HepG2 (cell line): ENCODE data around the gene RING1. TPM values are rescaled to one million over a fixed set of nuclear protein-coding genes. Genes with fewer than 3 reads are reported as not detected.

ENCODE experiments used
- BATF2 ChIP-seq: sonication (generic); formaldehyde crosslinking; IDR thresholded peaks from 2 replicates; pipeline ENCODE4 v1.8.0; 2022; ENCODE audit warnings: mild to moderate bottlenecking, missing genetic modification reagents, moderate library complexity
- HDAC2 ChIP-seq: sonication (generic); formaldehyde crosslinking; IDR thresholded peaks from 2 replicates; pipeline ENCODE4 v1.4.0; 2020; ENCODE audit warnings: missing genetic modification reagents
- HNF1B ChIP-seq: sonication (generic); formaldehyde crosslinking; IDR thresholded peaks from 2 replicates; pipeline ENCODE4 v1.5.1; 2020; ENCODE audit warnings: mild to moderate bottlenecking, moderate library complexity, missing genetic modification reagents
- HNRNPH1 ChIP-seq: fragments of 200-400 bp; formaldehyde crosslinking; optimal IDR thresholded peaks from 2 replicates; pipeline ENCODE3; 2017; ENCODE audit warnings: mild to moderate bottlenecking, low read depth, low read length
- HOMEZ ChIP-seq: IDR thresholded peaks from 2 replicates; pipeline ENCODE4 v1.6.1; 2016; ENCODE audit warnings: low read depth
- HOXA3 ChIP-seq: sonication (generic); formaldehyde crosslinking; IDR thresholded peaks from 2 replicates; pipeline ENCODE4 v1.5.0; 2020; ENCODE audit warnings: missing genetic modification reagents
- IKZF4 ChIP-seq: sonication (generic); formaldehyde crosslinking; IDR thresholded peaks from 2 replicates; pipeline ENCODE4 v1.5.1; 2020; ENCODE audit warnings: borderline replicate concordance, mild to moderate bottlenecking, low read depth, missing genetic modification reagents; ENCODE audit errors: not compliant biosample characterization
- MEF2D ChIP-seq: sonication (generic); formaldehyde crosslinking; IDR thresholded peaks from 2 replicates; pipeline ENCODE4 v1.5.1; 2020; ENCODE audit warnings: mild to moderate bottlenecking, missing genetic modification reagents
- RFX3 ChIP-seq: IDR thresholded peaks from 2 replicates; pipeline ENCODE4 v1.6.1; 2016; ENCODE audit warnings: missing biosample characterization, missing genetic modification reagents
- RXRA ChIP-seq: sonication (generic); formaldehyde crosslinking; IDR thresholded peaks from 2 replicates; pipeline ENCODE4 v1.5.1; 2020; ENCODE audit warnings: missing genetic modification reagents
- SIN3B ChIP-seq: fragments of 150-350 bp; IDR thresholded peaks from 2 replicates; pipeline ENCODE4 v1.6.1; 2014; ENCODE audit warnings: low read length
- SMC3 ChIP-seq: IDR thresholded peaks from 2 replicates; pipeline ENCODE4 v1.6.1; 2011; ENCODE audit warnings: low read length, improper control_type of control experiment
- YEATS4 ChIP-seq: sonication (generic); formaldehyde crosslinking; IDR thresholded peaks from 2 replicates; pipeline ENCODE4 v1.4.0; 2020; ENCODE audit warnings: missing genetic modification reagents, borderline replicate concordance
- ZBTB20 ChIP-seq: sonication (generic); formaldehyde crosslinking; IDR thresholded peaks from 2 replicates; pipeline ENCODE4 v1.8.1; 2023; ENCODE audit warnings: missing genetic modification reagents, low read depth, mild to moderate bottlenecking, borderline replicate concordance
- ZNF205 ChIP-seq: IDR thresholded peaks from 2 replicates; pipeline ENCODE4 v1.6.1; 2018; ENCODE audit warnings: missing biosample characterization, missing genetic modification reagents
- ZNF276 ChIP-seq: sonication (generic); formaldehyde crosslinking; IDR thresholded peaks from 2 replicates; pipeline ENCODE4 v1.4.0; 2020; ENCODE audit warnings: mild to moderate bottlenecking, low read depth, missing genetic modification reagents
- ZNF350 ChIP-seq: sonication (generic); formaldehyde crosslinking; IDR thresholded peaks from 2 replicates; pipeline ENCODE4 v1.4.0; 2020; ENCODE audit warnings: mild to moderate bottlenecking, low read depth, missing genetic modification reagents, borderline replicate concordance
- ZNF484 ChIP-seq: sonication (generic); formaldehyde crosslinking; IDR thresholded peaks from 2 replicates; pipeline ENCODE4 v1.5.1; 2020; ENCODE audit warnings: mild to moderate bottlenecking, low read depth, missing genetic modification reagents, borderline replicate concordance
- ZNF598 ChIP-seq: sonication (generic); formaldehyde crosslinking; IDR thresholded peaks from 2 replicates; pipeline ENCODE4 v1.5.1; 2020; ENCODE audit warnings: mild to moderate bottlenecking, missing genetic modification reagents, borderline replicate concordance
- ZSCAN5A ChIP-seq: sonication (generic); formaldehyde crosslinking; IDR thresholded peaks from 2 replicates; pipeline ENCODE4 v1.8.0; 2022; ENCODE audit warnings: mild to moderate bottlenecking, missing genetic modification reagents, borderline replicate concordance
- polyA plus RNA-seq, 8 experiments: library from polyadenylated mRNA; depleted of rRNA in 3 of 8; stranded (reverse) in 7 of 8; unstranded in 1 of 8; fragments of >200 nt; fragmentation: Illumina TruSeq in 4 of 8; extraction: Trizol in 4 of 8; gene quantifications; 2 replicates each; pipeline versions ENCODE4 v1.2.1 to v1.2.3, GENCODE V29; 2011 to 2016; ENCODE audit warnings: low read depth in 4 of 8, missing spikeins in 1 of 8, mixed read lengths in 1 of 8; ENCODE audit not compliant: insufficient read depth in 1 of 8
- total RNA-seq, 5 experiments: library from RNA; depleted of rRNA; stranded (reverse); fragments of >200 nt; fragmentation: Illumina TruSeq; extraction: Trizol; gene quantifications; 2 replicates each; pipeline ENCODE4 v1.2.3, GENCODE V29; 2016; ENCODE audit warnings: low read depth in 1 of 5

The RING1 gene
- total and polyA plus RNA-seq, 2 of the 13 experiments (the other 11 are each of a cell fraction or from before 2014, with no cell fraction given) = 23.9 to 33.6 TPM

GRCh38 chr6:33198159-33198852 lies 10.0 kb upstream of the RING1 start (continued):
- TF ChIP-seq ZBTB20 (CRISPR knock-in tag) (peak; percentile 33; the same call in 1 of the 2 replicates), HNF1B (CRISPR knock-in tag) (peak; percentile 93), HNRNPH1 (no peak), IKZF4 (CRISPR knock-in tag) (no peak), ZSCAN5A (CRISPR knock-in tag) (no peak), ZNF205 (peak; percentile 81; the same call in 1 of the 2 replicates), HOXA3 (CRISPR knock-in tag) (peak; percentile 82; the same call in 1 of the 2 replicates), YEATS4 (peak; percentile 77; the same call in 1 of the 2 replicates), MEF2D (peak; percentile 85; the same call in 1 of the 2 replicates), ZNF484 (CRISPR knock-in tag) (no peak), HOMEZ (peak; percentile 70; the same call in 1 of the 2 replicates), ZNF276 (CRISPR knock-in tag) (no peak), HDAC2 (CRISPR knock-in tag) (peak; percentile 95), SIN3B (no peak), RXRA (CRISPR knock-in tag) (peak; percentile 95), RFX3 (no peak), SMC3 (peak; percentile 47), ZNF350 (peak; percentile 89), ZNF598 (CRISPR knock-in tag) (no peak), BATF2 (CRISPR knock-in tag) (0 out of 2 replicates have a peak, but pooled peaks have one; percentile 18)
